DOHH2 (cell line): ENCODE measurements around the gene SLC5A7.

ENCODE experiments used
- H3F3A ChIP-seq: fragments of 200-600 bp; sonication (generic), shearing (Covaris generic); 2 replicates; pipeline ENCODE4 v1.6.0; 2016; ENCODE audit warnings: antibody characterized with exemption, mild to moderate bottlenecking; ENCODE audit not compliant: control insufficient read depth, insufficient read depth
- H3K27ac ChIP-seq: fragments of 200-600 bp; sonication (generic); 2 replicates; pipeline ENCODE4 v1.5.1; 2014; ENCODE audit warnings: low read depth, mild to moderate bottlenecking, low read length, moderate library complexity
- H3K27me3 ChIP-seq: fragments of 200-600 bp; sonication (generic); 2 replicates; pipeline ENCODE4 v1.6.1; 2014; ENCODE audit warnings: mild to moderate bottlenecking, low read length, mixed read lengths; ENCODE audit not compliant: control insufficient read depth
- H3K36me3 ChIP-seq: fragments of 200-600 bp; sonication (generic); 2 replicates; pipeline ENCODE4 v1.6.1; 2014; ENCODE audit warnings: mild to moderate bottlenecking, low read length, moderate library complexity, mixed read lengths; ENCODE audit not compliant: control insufficient read depth
- H3K4me1 ChIP-seq: fragments of 200-600 bp; sonication (generic); 2 replicates; pipeline ENCODE4 v1.6.1; 2014; ENCODE audit warnings: mild to moderate bottlenecking, low read length, mixed read lengths; ENCODE audit not compliant: control insufficient read depth
- H3K4me2 ChIP-seq: fragments of 200-600 bp; sonication (generic); 2 replicates; pipeline ENCODE4 v1.6.0; 2014; ENCODE audit warnings: mild to moderate bottlenecking, low read length, moderate library complexity
- H3K4me3 ChIP-seq: fragments of 200-600 bp; sonication (generic); 2 replicates; pipeline ENCODE4 v1.5.1; 2014; ENCODE audit warnings: mild to moderate bottlenecking, low read length, mixed read lengths
- H3K79me2 ChIP-seq: fragments of 200-600 bp; sonication (generic); 2 replicates; pipeline ENCODE4 v1.6.1; 2014; ENCODE audit warnings: mild to moderate bottlenecking, low read length, mixed read lengths; ENCODE audit not compliant: control insufficient read depth
- H3K9me2 ChIP-seq: fragments of 200-600 bp; sonication (generic); replicated peaks from 2 replicates; pipeline ENCODE4 v1.6.1; 2014; ENCODE audit warnings: mild to moderate bottlenecking, low read length, mixed read lengths; ENCODE audit not compliant: control insufficient read depth
- H3K9me3 ChIP-seq: fragments of 200-600 bp; sonication (generic); 2 replicates; pipeline ENCODE4 v1.6.1; 2014; ENCODE audit warnings: antibody characterized with exemption, low read length, mixed read lengths; ENCODE audit not compliant: control insufficient read depth, insufficient read depth
- H4K20me1 ChIP-seq: fragments of 200-600 bp; sonication (generic); 2 replicates; pipeline ENCODE4 v1.6.0; 2014; ENCODE audit warnings: low read depth, mild to moderate bottlenecking, antibody characterized with exemption, low read length, moderate library complexity; ENCODE audit not compliant: control insufficient read depth, insufficient read depth
- EZH2phosphoT487 ChIP-seq: fragments of 200-600 bp; sonication (generic); IDR thresholded peaks from 2 replicates; pipeline ENCODE4 v1.6.1; 2017; ENCODE audit warnings: borderline replicate concordance, mild to moderate bottlenecking, antibody characterized with exemption, low read length, moderate library complexity, mixed read lengths
- TF ChIP-seq, protein P1 (sequence below): fragments of 200-600 bp; sonication (generic); IDR thresholded peaks from one replicate; pipeline ENCODE4 v1.5.1; 2014; ENCODE audit warnings: antibody characterized with exemption, mild to moderate bottlenecking, low read depth, low read length; ENCODE audit not compliant: poor library complexity, severe bottlenecking

The SLC5A7 gene

DNA sequence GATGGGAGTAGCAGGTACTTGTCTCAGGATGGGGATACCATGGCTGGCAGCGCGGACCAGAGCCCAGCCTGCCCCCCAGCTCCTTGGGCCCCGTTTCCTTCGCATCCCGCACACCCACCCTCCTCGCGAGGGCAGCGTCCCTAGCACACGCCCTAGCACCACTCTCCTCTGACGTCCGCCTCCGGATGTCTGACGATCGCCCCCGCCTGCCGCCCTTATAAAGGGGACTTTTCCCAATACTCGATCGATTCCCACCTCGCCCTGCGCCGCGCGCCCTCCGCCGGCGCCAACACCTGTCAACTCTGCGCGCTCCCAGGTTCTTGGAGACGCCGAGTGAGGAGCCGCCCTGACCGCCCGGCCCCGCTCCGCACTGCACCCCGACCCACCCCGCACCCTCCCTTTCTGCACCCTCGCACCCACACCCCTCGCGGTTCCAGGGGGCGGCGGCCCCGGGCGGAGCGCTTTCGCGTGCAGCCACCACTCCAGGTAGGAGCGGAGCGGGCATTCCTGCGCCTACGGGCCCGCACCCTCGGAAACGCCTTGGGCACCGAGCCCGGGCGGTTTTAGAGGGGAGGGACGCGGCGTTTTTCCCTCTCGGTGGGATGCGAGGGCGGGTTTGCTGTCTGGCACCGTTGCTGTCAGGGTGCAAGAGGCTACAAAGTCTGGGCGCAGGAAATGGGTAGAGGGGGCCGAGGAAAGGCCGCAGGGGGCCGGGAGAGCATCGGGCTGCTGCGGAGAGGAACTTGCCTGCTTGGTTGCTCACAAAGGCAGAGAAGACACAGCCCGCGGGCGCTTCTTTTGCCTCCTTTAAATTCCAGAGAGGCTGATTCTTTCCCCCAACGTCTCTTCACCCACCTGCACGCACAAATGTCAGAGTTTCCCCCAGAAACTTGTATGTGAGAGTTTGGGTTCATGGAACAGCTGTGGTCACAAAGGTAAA is at the start of gene SLC5A7:
TSS of gene SLC5A7 (plus strand) at position 247 of the 940 bp plus-strand sequence. CDS start 1,632 bp downstream, outside the sequence.
- H3K4me1 ChIP-seq, result no peaks in the 10 kb centered on the region
- no peaks in the 10 kb centered on the region for H4K20me1 ChIP-seq
- no peaks in the 10 kb centered on the region for H3K9me3 ChIP-seq
- H3K4me3 ChIP-seq, result no peak within 1 kb of the TSS
- no peak within 1 kb of the TSS for H3K27ac ChIP-seq
- no peak for TF ChIP-seq EZH2phosphoT487
- TF ChIP-seq, protein P1, sequence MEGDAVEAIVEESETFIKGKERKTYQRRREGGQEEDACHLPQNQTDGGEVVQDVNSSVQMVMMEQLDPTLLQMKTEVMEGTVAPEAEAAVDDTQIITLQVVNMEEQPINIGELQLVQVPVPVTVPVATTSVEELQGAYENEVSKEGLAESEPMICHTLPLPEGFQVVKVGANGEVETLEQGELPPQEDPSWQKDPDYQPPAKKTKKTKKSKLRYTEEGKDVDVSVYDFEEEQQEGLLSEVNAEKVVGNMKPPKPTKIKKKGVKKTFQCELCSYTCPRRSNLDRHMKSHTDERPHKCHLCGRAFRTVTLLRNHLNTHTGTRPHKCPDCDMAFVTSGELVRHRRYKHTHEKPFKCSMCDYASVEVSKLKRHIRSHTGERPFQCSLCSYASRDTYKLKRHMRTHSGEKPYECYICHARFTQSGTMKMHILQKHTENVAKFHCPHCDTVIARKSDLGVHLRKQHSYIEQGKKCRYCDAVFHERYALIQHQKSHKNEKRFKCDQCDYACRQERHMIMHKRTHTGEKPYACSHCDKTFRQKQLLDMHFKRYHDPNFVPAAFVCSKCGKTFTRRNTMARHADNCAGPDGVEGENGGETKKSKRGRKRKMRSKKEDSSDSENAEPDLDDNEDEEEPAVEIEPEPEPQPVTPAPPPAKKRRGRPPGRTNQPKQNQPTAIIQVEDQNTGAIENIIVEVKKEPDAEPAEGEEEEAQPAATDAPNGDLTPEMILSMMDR, result no peak
- H3K36me3 ChIP-seq, result no peaks in the 10 kb centered on the region
- no peaks in the 10 kb centered on the region for H3K79me2 ChIP-seq
- no peaks in the 10 kb centered on the region for H3K9me2 ChIP-seq
- no peaks in the 10 kb centered on the region for H3K27me3 ChIP-seq
- no peak within 1 kb of the TSS for H3K4me2 ChIP-seq
- no peaks in the 10 kb centered on the region for H3F3A ChIP-seq

DNA sequence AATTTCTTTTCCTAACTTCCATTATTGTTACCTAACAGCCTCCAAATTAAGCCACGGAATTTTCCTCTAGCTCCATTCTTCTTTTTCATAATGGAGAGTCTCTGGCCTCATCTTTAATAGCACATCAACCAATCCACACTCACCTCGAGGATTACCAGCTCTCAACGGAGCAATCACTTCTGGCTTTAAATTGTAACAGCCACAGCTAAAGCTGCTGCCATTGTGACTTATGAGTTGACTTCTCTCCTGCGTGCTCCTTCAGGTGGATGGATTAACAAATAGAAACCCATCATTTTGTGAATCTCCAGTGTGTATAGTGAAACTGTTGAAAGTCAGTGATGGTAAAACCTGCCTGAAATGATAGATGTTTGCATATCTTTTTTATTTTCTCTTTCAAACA is 24.9 kb upstream of the SLC5A7 start:
- Histone ChIP-seq H3F3A (no peaks in the 10 kb centered on the region), H3K4me2 (no peak overlapping the region), H3K9me3 (no peaks in the 10 kb centered on the region), H3K36me3 (no peaks in the 10 kb centered on the region), H3K27me3 (no peaks in the 10 kb centered on the region), H3K27ac (no peak overlapping the region), H4K20me1 (no peaks in the 10 kb centered on the region), H3K4me1 (no peaks in the 10 kb centered on the region), H3K4me3 (no peak overlapping the region), H3K9me2 (no peaks in the 10 kb centered on the region), H3K79me2 (no peaks in the 10 kb centered on the region)
- no peak for TF ChIP-seq EZH2phosphoT487
- TF ChIP-seq, protein P1, result no peak

DNA sequence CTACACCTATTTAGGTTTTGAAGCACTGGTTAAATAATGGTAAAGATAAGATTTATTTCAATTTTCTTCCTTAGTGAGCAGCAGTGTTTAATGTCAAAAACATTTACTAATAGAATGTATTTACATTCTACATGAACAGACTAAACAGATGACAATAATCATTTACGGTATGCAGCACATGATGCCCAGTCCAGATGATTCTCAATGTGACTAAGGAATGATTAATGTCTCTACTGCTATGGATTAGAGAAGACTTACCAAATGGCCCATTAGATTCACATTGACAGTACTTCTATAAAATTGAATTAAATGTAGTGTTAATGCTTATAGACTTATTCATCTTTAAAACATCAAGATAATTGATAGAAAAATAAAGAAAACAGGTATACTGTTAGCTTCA is 22.1 kb upstream of the SLC5A7 start:
- no peak overlapping the region for H3K4me3 ChIP-seq

More for the DNA sequence above, 22.1 kb upstream of the SLC5A7 start:
- Histone ChIP-seq H3K9me3 (no peaks in the 10 kb centered on the region), H3K4me1 (no peaks in the 10 kb centered on the region), H3K27ac (no peak overlapping the region), H3K79me2 (no peaks in the 10 kb centered on the region), H4K20me1 (no peaks in the 10 kb centered on the region), H3F3A (no peaks in the 10 kb centered on the region), H3K27me3 (no peaks in the 10 kb centered on the region), H3K36me3 (no peaks in the 10 kb centered on the region), H3K4me2 (no peak overlapping the region), H3K9me2 (no peaks in the 10 kb centered on the region)
- TF ChIP-seq, protein P1, result no peak
- TF ChIP-seq EZH2phosphoT487, result no peak
